SK-N-SH (cell line): ENCODE measurements around the gene HAT1. TPM values are rescaled to one million over a fixed set of nuclear protein-coding genes. Genes with fewer than 3 reads are reported as not detected.
A peak's percentile ranks its signal among the peaks of the same experiment; 100 is the strongest.

ENCODE experiments used
- CTCF ChIA-PET: fragments of 300-600, 350-600 bp; formaldehyde crosslinking; extraction: SDS; loops from one replicate; lab custom pipeline; 2021; lab: Yijun Ruan, JAX
- POLR2A ChIA-PET: fragments of 350-600 bp; sonication (Branson Sonifier 250); formaldehyde crosslinking; extraction: SDS; loops from one replicate; lab custom pipeline; 2020; ENCODE audit warnings: antibody characterized with exemption, inconsistent platforms; lab: Yijun Ruan, JAX
- DNase-seq: peaks from one replicate; pipeline ENCODE4 v3.0.0; 2012
- H2AFZ ChIP-seq: fragments of 200-600 bp; sonication (generic); 2 replicates; pipeline ENCODE4 v1.8.1; 2016; ENCODE audit warnings: antibody characterized with exemption, mild to moderate bottlenecking, low read depth
- H3F3A ChIP-seq: fragments of 200-600 bp; sonication (generic); replicated peaks from 2 replicates; pipeline ENCODE3; 2016; ENCODE audit warnings: antibody characterized with exemption, mild to moderate bottlenecking; ENCODE audit not compliant: insufficient read depth
- H3K27ac ChIP-seq, 2 experiments: fragments of 200-500 bp in 1 of 2; fragments of 200-600 bp in 1 of 2; sonication (Bioruptor generic) in 1 of 2; sonication (generic), shearing (Covaris generic) in 1 of 2; 2 replicates each; pipeline versions ENCODE4 v1.5.1 to v1.6.1; 2014 to 2016; ENCODE audit warnings: low read depth in 2 of 2, inconsistent platforms in 1 of 2, low read length in 1 of 2, mild to moderate bottlenecking in 1 of 2, mixed read lengths in 1 of 2
- H3K27me3 ChIP-seq: fragments of 200-600 bp; sonication (generic), shearing (Covaris generic); 2 replicates; pipeline ENCODE4 v1.6.1; 2016; ENCODE audit warnings: mixed run types; ENCODE audit not compliant: insufficient read depth
- H3K36me3 ChIP-seq, 2 experiments: fragments of 200-500 bp in 1 of 2; fragments of 200-600 bp in 1 of 2; sonication (Bioruptor generic) in 1 of 2; sonication (generic) in 1 of 2; replicated peaks in 1 of 2; 2 replicates each; pipeline versions ENCODE3 to v1.5.1; 2014 to 2016; ENCODE audit warnings: low read length in 1 of 2, mild to moderate bottlenecking in 1 of 2; ENCODE audit not compliant: insufficient read depth in 2 of 2, control insufficient read depth in 1 of 2
- H3K4me1 ChIP-seq, 2 experiments: fragments of 200-500 bp in 1 of 2; fragments of 200-600 bp in 1 of 2; sonication (Bioruptor generic) in 1 of 2; sonication (generic), shearing (Covaris generic) in 1 of 2; 2 replicates each; pipeline versions ENCODE4 v1.5.1 to v1.6.1; 2014 to 2016; ENCODE audit warnings: low read depth in 1 of 2, low read length in 1 of 2, mixed run types in 1 of 2; ENCODE audit not compliant: insufficient read depth in 2 of 2, control insufficient read depth in 1 of 2
- H3K4me2 ChIP-seq: fragments of 200-600 bp; sonication (generic), shearing (Covaris generic); 2 replicates; pipeline ENCODE4 v1.6.1; 2017; ENCODE audit warnings: mixed run types
- H3K4me3 ChIP-seq, 2 experiments: fragments of 200-500 bp in 1 of 2; fragments of 200-600 bp in 1 of 2; sonication (Bioruptor generic) in 1 of 2; sonication (generic), shearing (Covaris generic) in 1 of 2; 2 replicates each; pipeline versions ENCODE4 v1.5.1 to v1.8.1; 2014 to 2016; ENCODE audit warnings: low read depth in 2 of 2, inconsistent platforms in 1 of 2, low read length in 1 of 2, mild to moderate bottlenecking in 1 of 2, mixed read lengths in 1 of 2, moderate library complexity in 1 of 2
- H3K79me2 ChIP-seq: fragments of 200-600 bp; sonication (generic); 2 replicates; pipeline ENCODE4 v1.8.1; 2017; ENCODE audit warnings: mild to moderate bottlenecking; ENCODE audit not compliant: insufficient read depth
- H3K9ac ChIP-seq: fragments of 200-600 bp; sonication (generic); 2 replicates; pipeline ENCODE4 v1.6.1; 2017; ENCODE audit warnings: mixed run types
- H3K9me2 ChIP-seq: fragments of 200-600 bp; sonication (generic); 2 replicates; pipeline ENCODE4 v1.6.1; 2017; ENCODE audit warnings: mixed run types
- H3K9me3 ChIP-seq: fragments of 200-600 bp; sonication (generic); 2 replicates; pipeline ENCODE4 v1.6.1; 2017; ENCODE audit warnings: mixed run types, mild to moderate bottlenecking, moderate library complexity
- H4K20me1 ChIP-seq: fragments of 200-600 bp; sonication (generic); 2 replicates; pipeline ENCODE4 v1.6.1; 2017; ENCODE audit warnings: mild to moderate bottlenecking, mixed run types; ENCODE audit not compliant: insufficient read depth
- ELF1 ChIP-seq: IDR thresholded peaks from 2 replicates; pipeline ENCODE4 v1.4.0; 2012
- EP300 ChIP-seq, 2 experiments: IDR thresholded peaks; 2 replicates each; pipeline versions ENCODE4 v1.4.0 to v1.6.1; 2012; ENCODE audit warnings: borderline replicate concordance in 1 of 2, low read depth in 1 of 2, low read length in 1 of 2
- GABPA ChIP-seq: IDR thresholded peaks from 2 replicates; pipeline ENCODE4 v1.4.0; 2012; ENCODE audit warnings: low read depth, mild to moderate bottlenecking
- NRF1 ChIP-seq: IDR thresholded peaks from 2 replicates; pipeline ENCODE4 v1.6.1; 2012; ENCODE audit warnings: low read depth, mild to moderate bottlenecking, low read length
- RXRA ChIP-seq: IDR thresholded peaks from 2 replicates; pipeline ENCODE4 v1.4.0; 2012; ENCODE audit warnings: low read depth, mild to moderate bottlenecking, borderline replicate concordance
- SIN3A ChIP-seq: IDR thresholded peaks from 2 replicates; pipeline ENCODE4 v1.6.1; 2012; ENCODE audit warnings: low read depth, mild to moderate bottlenecking, low read length, moderate library complexity, borderline replicate concordance
- SMC3 ChIP-seq: IDR thresholded peaks from 2 replicates; pipeline ENCODE4 v1.6.1; 2012; ENCODE audit warnings: low read depth, low read length, improper control_type of control experiment
- TAF1 ChIP-seq: IDR thresholded peaks from 2 replicates; pipeline ENCODE4 v1.6.1; 2012; ENCODE audit warnings: low read depth, mild to moderate bottlenecking, low read length, moderate library complexity, borderline replicate concordance
- TEAD4 ChIP-seq: IDR thresholded peaks from 2 replicates; pipeline ENCODE4 v1.4.0; 2012; ENCODE audit warnings: mild to moderate bottlenecking, borderline replicate concordance; ENCODE audit not compliant: insufficient read depth
- USF1 ChIP-seq: IDR thresholded peaks from 2 replicates; pipeline ENCODE4 v1.4.0; 2012; ENCODE audit warnings: low read depth, borderline replicate concordance
- YY1 ChIP-seq: IDR thresholded peaks from 2 replicates; pipeline ENCODE4 v1.4.0; 2012; ENCODE audit warnings: low read depth, mild to moderate bottlenecking
- WGBS: methylation state at CpG from one replicate; pipeline ENCODE4 v1.1.6; 2017; ENCODE audit warnings: low lambda C conversion rate; 5-methylcytosine and 5-hydroxymethylcytosine counted together
- polyA plus RNA-seq, 3 experiments: library from polyadenylated mRNA; depleted of rRNA; stranded (reverse); fragments of >200 nt; gene quantifications; 2 replicates each; pipeline ENCODE4 v1.2.3, GENCODE V29; 2012
- TF ChIP-seq, protein P1 (sequence below): IDR thresholded peaks from 2 replicates; pipeline ENCODE4 v1.6.1; 2012; ENCODE audit warnings: mild to moderate bottlenecking, low read depth, low read length, moderate library complexity
- TF ChIP-seq, protein P2 (sequence below): fragments of 150-350 bp; IDR thresholded peaks from 2 replicates; pipeline ENCODE4 v1.6.1; 2017; ENCODE audit warnings: antibody characterized with exemption, low read length, low read depth, borderline replicate concordance

The HAT1 gene
- polyA plus RNA-seq, 1 of the 3 experiments (the other 2 are of a cell fraction) = 18.6 TPM

DNA sequence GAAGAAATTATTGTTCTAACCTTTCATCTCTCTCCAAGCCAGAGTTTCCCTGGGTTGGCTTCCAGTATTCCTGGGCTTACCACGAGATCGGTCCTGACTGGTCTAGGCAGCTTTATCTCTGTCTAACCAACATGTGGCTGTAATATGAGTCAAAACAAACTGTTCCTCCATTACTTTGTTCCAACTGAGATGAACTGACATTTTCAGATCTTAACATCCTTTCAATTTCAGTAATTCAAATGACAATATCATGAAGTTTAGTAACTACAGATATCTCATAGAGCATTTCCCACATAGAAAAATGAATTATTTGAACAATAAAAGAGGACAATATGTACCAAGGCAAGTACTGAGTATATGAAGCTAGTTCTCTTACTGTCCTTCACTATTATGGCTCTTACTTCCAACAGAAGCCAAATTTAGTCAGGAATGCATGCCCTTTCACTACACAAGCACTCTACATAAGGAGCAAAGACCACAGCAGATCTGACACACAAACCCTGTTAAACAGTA lies 43.7 kb upstream of the HAT1 start:
- no peak overlapping the region; the same call in 1 of the 2 replicates for H3K4me2 ChIP-seq
- 0 out of 2 replicates have a peak, but pooled peaks cover 4% of the 10 kb centered on the region for H3K79me2 ChIP-seq
- TF ChIP-seq, protein P1, sequence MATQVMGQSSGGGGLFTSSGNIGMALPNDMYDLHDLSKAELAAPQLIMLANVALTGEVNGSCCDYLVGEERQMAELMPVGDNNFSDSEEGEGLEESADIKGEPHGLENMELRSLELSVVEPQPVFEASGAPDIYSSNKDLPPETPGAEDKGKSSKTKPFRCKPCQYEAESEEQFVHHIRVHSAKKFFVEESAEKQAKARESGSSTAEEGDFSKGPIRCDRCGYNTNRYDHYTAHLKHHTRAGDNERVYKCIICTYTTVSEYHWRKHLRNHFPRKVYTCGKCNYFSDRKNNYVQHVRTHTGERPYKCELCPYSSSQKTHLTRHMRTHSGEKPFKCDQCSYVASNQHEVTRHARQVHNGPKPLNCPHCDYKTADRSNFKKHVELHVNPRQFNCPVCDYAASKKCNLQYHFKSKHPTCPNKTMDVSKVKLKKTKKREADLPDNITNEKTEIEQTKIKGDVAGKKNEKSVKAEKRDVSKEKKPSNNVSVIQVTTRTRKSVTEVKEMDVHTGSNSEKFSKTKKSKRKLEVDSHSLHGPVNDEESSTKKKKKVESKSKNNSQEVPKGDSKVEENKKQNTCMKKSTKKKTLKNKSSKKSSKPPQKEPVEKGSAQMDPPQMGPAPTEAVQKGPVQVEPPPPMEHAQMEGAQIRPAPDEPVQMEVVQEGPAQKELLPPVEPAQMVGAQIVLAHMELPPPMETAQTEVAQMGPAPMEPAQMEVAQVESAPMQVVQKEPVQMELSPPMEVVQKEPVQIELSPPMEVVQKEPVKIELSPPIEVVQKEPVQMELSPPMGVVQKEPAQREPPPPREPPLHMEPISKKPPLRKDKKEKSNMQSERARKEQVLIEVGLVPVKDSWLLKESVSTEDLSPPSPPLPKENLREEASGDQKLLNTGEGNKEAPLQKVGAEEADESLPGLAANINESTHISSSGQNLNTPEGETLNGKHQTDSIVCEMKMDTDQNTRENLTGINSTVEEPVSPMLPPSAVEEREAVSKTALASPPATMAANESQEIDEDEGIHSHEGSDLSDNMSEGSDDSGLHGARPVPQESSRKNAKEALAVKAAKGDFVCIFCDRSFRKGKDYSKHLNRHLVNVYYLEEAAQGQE = no peak
- TF ChIP-seq GABPA (no peak), RXRA (no peak), SMC3 (no peak), SIN3A (no peak), NRF1 (no peak), USF1 (no peak), TAF1 (no peak), TEAD4 (no peak), YY1 (no peak), ELF1 (no peak), EP300 (IDR thresholded peaks at IDR 0.05; ENCODE audit: borderline replicate concordance in 1 of 2, low read depth in 1 of 2, low read length in 1 of 2) (no peak)
- TF ChIP-seq, protein P2, sequence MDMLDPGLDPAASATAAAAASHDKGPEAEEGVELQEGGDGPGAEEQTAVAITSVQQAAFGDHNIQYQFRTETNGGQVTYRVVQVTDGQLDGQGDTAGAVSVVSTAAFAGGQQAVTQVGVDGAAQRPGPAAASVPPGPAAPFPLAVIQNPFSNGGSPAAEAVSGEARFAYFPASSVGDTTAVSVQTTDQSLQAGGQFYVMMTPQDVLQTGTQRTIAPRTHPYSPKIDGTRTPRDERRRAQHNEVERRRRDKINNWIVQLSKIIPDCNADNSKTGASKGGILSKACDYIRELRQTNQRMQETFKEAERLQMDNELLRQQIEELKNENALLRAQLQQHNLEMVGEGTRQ = no peak
- DNase-seq = no peak
- 80% methylated on average over 2 of the region's 2 CpGs for WGBS
- no peaks in the 10 kb centered on the region; a peak in 1 of 4 replicates for H3K4me1 ChIP-seq
- no peak overlapping the region for H3K4me3 ChIP-seq
- H3K27me3 ChIP-seq = no peaks in the 10 kb centered on the region
- H4K20me1 ChIP-seq = no peaks in the 10 kb centered on the region
- H3F3A ChIP-seq = no peaks in the 10 kb centered on the region
- POLR2A ChIA-PET = no interaction called here
- no peaks in the 10 kb centered on the region for H3K9me3 ChIP-seq
- H3K27ac ChIP-seq = peak overlapping the region in 1 of 2 experiments; percentile 19; a peak in 1 of 4 replicates
- peaks cover 0 to 12% of the 10 kb centered on the region in 2 experiments for H3K36me3 ChIP-seq
- H3K9ac ChIP-seq = no peak overlapping the region
- H2AFZ ChIP-seq = no peak overlapping the region
- H3K9me2 ChIP-seq = no peaks in the 10 kb centered on the region
- CTCF ChIA-PET = no interaction called here
